Measurements from ENCODE around the gene ANKRD27.
A peak's percentile ranks its signal among the peaks of the same experiment; 100 is the strongest.
"Not testable (repeated sequence)": the region's sequence is repeated elsewhere in the genome, so short reads cannot be mapped to it uniquely, and the experiment has no call there.

ANKRD27 gene

DNA sequence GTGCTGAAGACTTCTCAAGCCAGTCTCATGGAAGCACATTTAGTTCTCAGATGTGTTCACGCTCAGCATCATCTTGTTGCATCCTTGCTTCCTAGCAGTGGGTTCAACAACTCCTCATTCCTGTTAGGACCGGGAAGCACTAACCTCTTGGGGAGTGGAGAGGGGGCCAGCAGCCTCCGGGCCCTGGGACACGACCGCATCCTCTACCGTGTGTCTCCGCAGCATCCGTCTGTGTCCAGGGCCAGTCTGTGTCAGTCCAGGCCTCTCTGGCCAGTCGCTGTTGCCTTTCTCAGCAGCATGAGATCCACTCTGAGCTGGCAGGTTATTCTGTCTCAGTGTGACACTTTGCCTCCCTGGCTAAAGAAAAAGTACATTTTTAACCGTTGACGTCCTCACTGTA, 77.0 kb downstream of the ANKRD27 start:
- no peak for DNase-seq

DNA sequence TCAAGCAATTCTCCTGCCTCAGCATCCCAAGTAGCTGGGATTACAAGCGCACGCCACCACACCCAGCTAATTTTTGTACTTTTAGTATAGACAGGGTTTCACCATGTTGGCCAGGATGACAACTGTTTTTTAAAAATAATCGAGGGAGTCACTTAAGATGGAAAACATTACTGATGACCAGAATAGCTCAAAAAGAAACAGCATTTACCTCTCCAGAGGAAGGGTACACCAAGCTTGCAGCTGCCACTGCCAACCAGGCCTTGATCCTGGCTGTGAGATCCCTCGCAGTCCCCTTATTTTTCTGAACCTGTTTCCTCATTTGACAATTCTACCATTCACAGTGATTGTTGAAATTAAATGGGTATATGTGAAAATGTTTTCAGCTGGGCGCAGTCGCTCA, 79.5 kb downstream of the ANKRD27 start:
- DNase-seq, result no peak

- no peak for DNase-seq
Observed at GRCh38 chr19:32594021-32594420, 81.0 kb downstream of the ANKRD27 start.

GRCh38 chr19:32587747-32588504, 87.1 kb downstream of the ANKRD27 start:
- DNase-seq, result not testable (repeated sequence)

GRCh38 chr19:32581705-32582179, 93.2 kb downstream of the ANKRD27 start:
- peak; percentile 14 for DNase-seq

GRCh38 chr19:32580901-32581704, 93.9 kb downstream of the ANKRD27 start, which contains the start of gene PDCD5:
Gene PDCD5 (plus strand): TSS chr19:32581190. CDS start chr19:32581262, 72 bp downstream.
- peak; percentile 87 for DNase-seq

DNA sequence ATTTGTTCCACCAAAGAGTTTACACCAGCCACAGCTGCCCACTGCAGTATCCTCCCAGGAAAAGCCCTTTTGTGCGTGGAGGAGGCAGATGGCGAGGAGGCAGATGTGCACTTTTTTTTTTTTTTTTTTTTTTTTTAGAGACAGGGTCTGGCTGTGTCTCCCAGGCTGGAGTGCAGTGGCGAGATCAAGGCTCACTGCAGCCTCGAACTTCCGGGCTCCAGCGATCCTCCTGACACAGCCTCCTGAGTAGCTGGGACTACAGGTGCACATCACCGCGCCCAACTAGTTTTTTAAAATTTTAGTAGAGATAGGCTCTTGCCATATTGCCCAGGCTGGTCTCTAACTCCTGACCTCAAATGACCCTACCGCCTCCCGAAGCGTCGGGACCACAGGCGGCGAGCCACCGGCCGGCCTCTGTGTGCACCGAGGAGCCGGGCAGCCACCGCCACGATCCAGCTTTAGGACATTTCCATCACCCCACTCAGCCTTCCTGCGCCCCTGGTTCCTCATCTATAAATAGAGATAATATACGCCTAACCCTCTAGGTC, 94.6 kb downstream of the ANKRD27 start:
- no peak for DNase-seq

DNA sequence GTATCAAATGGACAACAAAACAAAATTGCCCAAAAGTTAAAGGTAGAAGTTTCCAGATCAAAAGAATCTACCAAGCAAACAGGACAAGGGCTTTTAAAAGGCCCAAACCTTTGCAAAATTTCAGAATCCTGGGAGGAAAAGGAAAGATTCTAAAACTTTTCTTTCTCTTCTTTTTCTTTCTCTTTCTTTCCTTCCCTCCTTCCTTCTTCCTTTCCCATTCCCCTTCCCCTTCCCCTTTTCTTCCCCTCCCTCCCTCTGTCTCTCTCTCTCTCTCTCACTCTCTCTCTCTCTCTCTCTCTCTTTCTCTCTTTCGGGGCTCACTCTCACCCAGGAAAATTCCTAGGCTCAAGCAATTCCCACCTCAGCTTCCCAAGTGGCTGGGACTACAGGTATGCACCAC, 98.2 kb downstream of the ANKRD27 start:
- DNase-seq, result no peak

DNA sequence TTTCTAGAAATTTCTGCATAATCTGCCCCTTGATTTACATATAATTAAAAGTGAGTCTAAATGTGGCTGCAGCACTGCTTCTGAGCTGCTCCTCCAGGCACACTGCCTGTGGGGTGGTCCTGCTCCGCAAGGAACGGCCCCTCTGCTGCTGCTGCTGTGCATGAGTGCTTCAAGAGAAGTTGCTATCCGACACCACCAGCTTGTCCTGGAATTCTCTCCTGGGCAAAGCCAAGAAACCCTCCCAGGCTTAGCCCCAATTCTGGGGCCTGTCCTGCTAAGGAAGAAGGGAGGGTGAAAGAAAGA, 101.5 kb downstream of the ANKRD27 start:
- DNase-seq, result no peak

DNA sequence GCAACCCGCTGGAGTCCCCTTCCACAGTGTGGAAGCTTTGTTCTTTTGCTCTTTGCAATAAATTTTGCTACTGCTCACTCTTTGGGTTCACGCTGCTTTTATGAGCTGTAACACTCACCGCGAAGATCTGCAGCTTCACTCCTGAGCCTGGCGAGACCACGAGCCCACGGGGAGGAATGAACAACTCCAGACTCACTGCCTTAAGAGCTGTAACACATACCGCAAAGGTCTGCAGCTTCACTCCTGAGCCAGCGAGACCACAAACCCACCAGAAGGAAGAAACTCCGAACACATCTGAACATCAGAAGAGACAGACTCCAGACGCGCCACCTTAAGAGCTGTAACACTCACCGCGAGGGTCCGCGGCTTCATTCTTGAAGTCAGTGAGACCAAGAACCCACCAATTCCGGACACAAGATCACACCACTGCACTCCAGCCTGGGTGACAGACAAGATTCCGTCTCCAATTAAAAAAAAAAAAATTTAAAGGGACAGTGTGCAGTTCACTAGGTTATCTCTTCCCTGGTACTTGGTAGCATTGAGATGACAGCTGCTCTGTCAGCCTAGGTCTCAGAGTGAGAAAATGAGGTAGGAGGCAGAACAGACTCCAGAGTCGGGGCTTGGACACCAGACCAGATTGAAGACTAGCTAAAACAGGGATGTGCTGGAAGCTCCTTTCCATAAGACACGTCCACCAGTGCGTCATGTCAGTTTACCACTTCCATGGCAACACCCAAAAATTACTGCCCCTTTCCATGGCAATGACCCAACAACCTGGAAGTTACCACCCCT, 102.1 kb downstream of the ANKRD27 start:
- not testable (repeated sequence) for DNase-seq

DNA sequence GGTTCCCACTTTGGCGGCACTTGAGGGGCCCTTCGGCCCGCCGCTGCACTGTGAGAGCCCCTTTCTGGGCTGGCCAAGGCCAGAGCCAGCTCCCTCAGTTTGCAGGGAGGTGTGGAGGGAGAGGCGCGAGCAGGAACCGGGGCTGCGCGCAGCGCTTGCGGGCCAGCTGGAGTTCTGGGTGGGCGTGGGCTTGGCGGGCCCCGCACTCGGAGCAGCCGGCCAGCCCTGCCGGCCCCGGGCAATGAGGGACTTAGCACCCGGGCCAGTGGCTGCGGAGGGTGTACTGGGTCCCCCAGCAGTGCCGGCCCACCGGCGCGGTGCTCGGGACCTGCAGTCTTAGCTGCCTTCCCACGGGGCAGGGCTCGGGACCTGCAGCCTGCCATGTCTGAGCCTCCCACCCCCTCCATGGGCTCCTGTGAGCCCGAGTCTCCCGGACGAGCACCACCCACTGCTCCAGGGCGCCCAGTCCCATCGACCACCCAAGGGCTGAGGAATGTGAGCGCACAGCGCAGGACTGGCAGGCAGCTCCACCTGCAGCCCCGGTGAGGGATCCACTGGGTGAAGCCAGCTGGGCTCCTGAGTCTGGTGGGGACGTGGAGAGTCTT, 103.4 kb downstream of the ANKRD27 start:
- DNase-seq, result not testable (repeated sequence)

GRCh38 chr19:32570081-32570785, 104.7 kb downstream of the ANKRD27 start:
- no peak for DNase-seq

GRCh38 chr19:32567486-32567885, 107.5 kb downstream of the ANKRD27 start:
- DNase-seq, result no peak

DNA sequence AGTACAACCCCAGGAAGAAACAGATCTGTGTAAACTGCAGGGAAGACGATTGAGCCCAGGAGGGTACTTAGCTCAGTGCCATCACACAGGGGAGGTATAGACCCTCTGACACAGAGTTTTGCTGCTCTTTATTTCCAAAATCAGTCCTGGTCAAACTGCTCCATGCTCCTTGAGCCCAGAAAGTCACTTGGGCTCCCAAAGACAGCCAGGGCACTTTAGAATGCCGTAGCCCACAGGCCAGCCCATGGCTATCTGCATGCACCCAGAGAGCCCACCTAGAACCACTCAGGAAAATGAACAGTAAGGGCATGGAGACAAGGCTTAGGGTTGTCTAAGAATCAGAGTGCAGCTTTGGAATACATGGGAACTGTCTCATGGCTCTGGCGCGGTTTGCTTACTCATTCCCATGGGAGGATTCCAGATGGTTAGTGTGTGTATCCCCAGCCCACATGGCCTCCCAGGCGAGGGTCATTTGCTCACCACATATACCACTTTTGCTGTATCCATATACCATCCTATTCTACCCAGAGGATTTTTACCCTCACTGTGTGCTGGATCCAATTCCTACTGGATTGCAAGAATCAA, 108.6 kb downstream of the ANKRD27 start:
- DNase-seq, result no peak

DNA sequence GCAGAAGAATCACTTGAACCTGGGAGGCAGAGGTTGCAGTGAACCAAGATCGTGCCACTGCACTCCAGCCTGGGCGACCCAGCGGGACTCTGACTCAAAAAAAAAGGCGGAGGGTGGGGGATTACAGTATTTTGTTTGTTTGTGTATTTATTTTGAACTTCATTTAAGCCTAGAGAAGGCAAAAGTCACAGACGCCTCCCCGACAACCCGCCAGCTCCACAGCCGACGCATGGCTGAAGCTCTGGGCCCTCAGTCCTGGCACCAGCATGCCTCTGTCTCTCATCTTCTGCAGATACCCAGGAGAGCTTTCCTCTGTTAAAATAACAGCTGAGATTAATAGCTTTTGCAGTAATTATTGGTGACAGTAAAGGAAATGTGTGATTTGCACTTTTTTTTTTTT, 111.2 kb downstream of the ANKRD27 start:
- no peak for DNase-seq

DNA sequence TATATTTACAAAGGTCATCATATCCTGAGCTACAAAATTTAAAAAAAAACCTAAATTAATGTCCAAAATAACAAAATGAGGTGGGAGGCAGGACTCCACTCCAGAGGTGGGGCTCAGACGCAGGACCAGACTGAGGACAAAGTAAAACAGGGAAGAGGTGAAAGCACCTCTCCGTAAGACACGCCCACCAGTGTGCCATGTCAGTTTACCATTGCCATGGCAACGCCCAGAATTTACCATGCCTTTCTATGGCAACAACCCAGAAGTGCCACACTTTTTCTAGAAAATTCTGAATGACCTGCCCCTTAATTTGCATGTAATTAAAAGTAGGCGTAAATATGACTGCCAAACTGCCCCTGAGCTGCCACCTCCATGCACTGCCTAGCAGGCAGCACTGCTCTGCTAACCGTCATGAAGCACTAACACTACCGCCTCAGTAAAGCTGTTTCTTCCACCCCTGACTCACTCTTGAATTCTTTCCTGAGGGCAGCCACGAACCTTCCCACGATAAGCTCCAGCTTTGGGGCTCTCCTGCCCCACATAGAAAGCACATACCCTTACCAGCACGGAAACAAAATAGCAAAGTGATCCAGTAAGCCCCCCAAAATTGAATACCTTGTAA, 116.3 kb downstream of the ANKRD27 start:
- DNase-seq, result no peak

- no peak for DNase-seq
Observed at GRCh38 chr19:32555786-32556185, 119.2 kb downstream of the ANKRD27 start.

DNA sequence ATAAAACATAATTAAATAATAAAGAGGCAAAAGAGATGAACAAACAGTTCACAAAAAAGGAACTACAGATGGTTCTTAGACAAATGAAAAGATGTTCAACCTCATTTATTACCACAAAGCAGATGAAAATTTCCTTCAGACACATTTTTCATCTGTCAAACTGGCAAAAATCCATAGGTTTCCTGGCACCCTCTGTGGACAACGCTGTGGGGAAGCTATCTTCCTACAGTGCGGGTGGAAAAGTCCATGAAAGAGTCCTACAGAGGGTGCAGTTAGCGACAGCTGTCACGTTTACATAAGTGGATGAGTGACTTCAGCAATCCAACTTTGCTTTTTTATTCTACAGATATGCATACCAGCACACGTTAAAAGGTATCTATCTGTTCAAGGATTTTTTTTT, 124.3 kb downstream of the ANKRD27 start:
- DNase-seq, result no peak
